CMK (cell line): ENCODE measurements around the gene SULF2.
"Not testable (repeated sequence)": the region's sequence is repeated elsewhere in the genome, so short reads cannot be mapped to it uniquely, and the experiment has no call there.

Experiments used
- DNase-seq: peaks from one replicate; pipeline ENCODE4 v3.0.0-alpha.2; 2010; ENCODE audit warnings: low read depth

SULF2 gene

DNA sequence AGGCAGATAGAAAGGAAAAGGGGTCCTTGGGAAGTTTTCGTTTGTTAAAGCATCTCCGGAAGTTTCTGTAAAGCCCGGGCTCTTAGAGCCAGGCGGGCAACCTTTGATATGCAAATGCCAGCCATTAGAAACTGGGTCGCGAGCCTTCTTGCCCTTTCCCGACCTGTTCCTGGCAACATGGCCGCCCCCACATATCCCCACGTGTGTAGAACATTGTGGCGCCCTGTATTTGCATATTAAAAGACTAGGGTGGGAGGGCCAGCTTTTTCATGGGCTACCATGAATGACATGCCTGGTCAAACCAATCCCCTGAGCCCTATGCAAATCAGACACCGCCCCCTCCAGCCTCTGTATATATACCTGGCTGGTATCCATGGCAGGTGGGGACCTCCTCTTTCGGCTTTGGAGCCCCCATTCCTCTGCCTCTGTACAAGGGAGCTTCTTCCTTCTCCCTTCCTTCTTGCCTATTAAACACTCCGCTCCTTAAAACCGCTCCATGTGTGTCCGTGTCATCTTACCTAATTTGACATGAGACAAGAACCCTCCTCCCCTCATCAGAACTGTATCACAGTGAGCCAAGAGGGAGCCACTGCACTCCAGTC is 19.0 kb upstream of the SULF2 start:
- not testable (repeated sequence) for DNase-seq

DNA sequence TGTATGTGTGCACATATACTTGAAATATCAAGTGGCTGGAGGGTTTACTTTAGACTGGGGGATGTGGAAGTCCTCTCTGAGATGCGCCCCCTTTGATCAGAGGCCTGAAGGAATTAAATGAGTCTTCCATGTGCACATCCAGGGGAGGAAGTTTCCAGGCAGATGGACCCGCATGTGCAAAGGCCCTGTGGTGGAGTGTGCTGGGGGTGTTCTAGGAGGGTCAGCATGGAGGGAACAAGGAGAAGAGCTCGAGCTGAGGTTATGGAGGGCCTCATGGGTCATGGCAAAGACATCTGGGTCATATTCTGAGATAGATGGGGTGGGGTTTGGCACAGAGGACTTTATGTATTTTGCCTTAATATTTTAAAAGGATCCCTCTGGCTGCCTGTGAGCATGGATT is 17.7 kb upstream of the SULF2 start:
- DNase-seq = no peak

DNA sequence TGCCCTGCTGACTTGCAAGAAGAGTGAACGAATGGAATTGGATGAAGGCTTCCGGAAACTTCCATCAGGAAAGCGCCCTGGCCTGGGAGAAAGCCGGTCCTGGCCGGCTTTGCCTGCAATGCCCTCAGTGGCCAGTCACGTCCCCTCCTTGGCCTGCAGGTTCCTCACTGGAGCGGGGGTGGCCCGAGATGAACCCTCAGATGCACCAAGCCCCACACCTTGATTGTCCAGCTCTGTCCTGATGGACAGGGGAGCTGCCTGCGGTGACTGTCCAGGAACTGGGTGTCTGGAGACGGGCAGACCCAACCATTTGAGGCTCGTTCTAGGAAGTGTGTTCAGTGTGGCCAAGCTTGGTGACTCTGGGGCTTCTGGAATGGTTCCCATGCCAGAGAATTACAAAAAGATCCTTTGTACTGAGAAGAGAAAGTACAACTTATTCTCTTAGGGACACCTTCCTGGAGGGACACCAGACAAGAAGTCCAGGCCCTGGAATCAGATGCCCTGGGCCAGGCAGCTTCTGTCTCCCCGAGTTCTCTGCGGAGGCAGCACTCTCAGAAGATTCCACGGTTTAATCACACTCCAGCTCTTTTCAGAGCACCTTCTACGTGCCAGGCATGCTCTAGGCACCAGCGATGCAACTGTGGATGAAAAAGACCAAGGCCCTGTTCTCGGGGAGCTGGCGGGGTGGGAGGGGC is 17.1 kb upstream of the SULF2 start:
- no peak for DNase-seq

DNA sequence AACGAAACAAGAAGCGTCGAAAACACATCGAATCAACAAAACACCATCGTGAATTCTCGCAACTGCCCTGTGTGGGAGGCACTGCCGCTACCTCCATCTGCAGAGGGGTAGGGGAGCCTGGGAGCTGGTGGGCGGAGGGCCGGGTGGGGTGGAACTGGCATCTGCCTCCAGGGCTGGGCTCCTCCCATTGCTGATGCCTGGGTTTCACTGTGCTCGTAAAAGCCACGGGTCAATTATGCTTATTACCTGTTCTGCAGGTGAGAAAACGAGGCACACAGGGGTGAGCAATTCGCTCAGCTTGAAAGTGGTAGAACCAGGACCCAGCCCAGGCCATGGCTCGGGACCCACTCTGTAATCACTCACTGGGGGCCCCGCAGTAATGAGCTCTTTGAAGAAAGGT is 16.5 kb upstream of the SULF2 start:
- DNase-seq = no peak

DNA sequence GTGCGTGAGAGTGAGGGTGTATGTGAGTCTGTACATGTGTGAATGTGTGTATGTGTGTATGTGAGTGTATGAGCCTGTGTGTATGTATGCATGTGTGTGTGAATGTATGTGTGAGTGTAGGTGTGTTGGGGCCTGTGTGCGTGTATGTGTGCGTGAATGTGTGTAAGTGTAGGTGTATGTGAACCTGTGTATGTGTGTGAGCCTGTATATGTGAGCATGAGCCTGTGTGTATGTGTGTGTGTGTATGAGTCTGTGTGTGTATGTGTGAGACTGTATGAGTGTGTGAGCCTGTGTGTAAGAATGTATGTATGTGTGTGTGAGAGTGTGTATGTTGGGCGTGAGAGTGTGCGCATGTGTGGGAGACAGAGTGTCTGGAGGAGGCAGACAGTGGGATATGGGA is 15.8 kb upstream of the SULF2 start:
- DNase-seq = no peak

DNA sequence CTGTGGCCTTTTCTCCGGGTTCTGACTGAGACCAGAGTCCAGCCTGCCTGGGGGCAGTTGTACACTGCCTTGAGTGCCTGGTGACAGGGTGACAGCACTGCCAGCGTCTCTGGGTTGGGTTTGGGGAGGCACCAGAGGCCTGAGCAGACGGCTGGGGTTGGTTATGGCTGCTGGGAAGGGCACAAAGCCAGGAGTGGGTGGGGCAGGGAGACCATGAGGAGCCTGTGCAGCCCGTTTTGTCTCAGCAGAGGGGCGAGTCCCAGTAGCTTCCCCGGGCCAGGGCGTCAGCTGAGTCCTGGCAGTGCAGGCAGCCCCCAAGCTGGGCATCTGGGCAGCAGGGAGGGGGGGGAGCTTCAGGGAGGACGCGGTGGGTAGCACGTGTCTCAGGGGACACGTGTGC is 15.3 kb upstream of the SULF2 start:
- no peak for DNase-seq

DNA sequence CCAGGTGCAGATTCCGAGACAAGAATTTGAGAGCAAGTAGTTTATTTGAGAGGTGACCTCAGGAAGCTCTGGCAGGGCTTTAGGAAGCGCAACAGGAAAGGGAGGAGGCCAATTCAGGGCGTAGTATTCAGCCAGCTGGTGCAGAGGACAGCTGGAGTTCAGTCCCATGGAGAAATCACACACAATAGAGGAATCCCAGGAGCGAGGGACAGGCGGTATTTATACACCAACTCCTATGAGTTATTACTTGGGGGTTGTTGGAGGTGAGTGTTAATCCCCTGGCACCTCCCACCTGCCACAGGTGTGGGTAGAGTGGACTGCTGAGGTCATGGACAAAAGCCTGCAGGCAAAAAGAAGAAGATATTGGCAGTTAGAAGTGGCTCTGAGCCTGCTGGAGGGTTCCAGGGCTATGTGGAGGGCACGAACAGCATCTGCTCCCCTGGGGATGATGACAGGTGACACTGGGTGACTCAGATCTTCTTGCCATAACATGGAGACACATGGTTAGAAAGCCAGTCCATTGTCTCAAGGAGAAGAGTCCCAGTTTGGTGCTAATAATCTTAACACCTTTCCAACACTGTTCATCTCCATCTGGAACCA is 13.9 kb upstream of the SULF2 start:
- no peak for DNase-seq

DNA sequence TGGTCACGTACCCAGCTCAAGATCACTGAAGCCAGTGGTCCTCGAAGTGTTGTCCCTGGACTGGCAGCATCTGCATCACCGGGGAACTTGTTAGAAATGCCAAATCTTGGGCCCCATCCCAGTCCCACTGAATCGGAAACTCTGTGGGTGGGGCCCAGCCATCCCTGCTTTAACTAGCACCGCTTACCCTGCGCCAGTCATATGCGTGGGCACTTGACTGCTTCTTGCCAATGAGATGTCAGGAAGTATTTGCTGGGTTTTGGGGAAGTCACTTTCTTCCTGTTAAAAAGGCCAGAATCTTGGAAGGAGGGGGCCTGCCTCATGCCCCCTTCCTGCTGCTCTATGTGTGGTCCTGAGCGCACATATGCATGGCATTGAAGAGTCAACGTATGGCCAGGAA is 11.7 kb upstream of the SULF2 start:
- DNase-seq = no peak

DNA sequence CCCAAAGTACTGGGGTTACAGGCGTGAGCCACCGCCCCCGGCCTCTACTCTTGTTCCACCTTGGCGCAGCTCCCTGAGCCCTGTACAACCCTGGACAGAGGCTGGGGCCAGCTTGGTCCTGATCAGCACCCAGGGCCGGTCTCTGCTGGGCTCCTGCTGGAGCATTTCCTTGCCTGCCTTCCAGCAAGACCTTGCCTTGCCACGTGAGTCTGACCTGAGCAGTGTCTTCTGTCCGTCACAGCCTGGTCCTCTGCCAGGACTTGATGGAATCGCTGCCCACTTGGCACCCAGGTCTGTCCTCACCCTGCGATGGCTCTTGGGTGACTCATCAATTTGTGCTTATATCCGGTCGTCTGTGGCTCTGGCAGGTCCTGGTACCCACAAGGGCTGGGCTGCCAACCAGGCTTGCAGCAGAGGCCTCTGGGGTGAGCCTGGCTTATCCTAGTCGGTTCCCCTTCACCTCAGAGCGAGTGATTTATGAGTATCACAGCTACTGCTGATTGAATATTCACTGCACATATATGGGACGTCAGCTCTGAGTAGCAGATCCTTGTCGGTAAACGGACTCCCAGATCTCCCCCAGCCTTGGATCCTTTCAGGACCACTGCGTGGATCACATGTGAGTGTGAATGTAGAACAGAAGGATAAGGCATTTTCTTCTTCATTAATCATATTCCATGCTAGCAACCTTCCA is 10.1 kb upstream of the SULF2 start:
- DNase-seq = no peak

DNA sequence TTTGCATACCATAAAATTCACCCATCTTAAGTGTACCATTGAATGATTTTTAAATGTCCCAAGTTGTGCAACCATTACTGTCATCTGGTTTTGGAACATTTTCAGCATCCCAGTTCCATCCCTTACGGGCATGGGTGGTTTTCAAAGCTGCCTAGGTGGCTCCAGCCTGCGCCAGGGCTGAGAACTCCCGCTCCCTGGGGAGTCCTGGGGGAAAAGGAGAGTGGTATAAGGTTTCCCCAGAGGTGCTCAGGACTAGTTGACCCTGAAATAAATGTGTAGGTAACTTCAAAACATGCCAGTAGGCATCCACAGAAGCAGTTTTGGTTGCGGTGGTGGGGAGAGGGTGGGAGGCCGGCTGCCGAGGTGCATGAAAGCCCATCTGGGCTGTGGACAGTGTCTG is 9.0 kb upstream of the SULF2 start:
- DNase-seq = not testable (repeated sequence)

DNA sequence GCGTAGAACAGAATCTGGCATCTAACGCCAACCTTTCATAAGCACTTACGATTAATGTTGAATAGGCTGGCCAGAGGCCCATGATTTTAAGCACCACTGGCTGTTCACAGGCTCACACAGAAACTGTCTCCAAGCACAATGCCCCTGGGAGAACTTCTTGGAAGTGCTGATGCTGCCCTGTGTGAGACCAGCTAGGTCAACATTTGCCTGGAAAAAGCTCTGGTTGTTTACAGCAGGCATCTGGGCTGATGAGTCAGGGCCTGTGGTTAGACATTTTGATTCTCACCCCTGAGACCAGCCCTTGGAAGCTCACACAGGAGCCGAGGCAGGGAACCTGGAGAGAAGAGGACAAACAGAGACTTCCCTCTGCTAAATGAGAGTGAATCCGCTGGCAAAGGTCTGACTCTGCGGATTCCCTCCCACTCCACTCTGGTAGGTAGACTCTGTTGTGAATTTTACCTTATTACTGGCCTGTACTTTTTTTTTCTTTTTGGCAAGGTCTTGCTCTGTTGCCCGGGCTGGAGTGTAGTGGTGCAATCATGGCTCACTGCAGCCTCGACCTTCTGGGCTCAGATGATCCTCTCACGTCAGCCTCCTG is 6.8 kb upstream of the SULF2 start:
- DNase-seq = no peak

DNA sequence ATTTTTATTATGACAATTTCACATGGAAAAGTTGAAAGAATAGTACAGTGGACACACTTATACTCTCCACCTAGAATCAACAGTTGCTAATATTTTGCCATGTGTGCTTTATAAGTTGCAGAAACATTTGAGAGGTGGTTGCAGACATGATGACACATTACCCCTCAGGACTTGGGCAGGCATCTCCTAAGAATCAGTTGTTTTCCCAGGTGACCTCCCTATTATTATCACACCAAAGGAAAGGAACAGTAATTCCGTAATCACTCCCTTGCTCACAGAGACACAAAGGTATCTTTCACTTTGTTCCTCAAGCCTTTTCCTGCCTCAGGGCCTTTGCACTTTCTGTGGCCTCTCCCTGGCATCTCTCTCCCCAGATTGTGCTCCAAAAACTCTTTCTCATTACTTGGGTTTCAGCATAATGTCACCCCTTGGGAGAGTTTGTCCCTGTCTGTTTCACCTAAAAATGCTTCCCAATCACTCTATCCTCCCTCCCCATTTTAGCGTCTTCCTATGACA is 5.9 kb upstream of the SULF2 start:
- DNase-seq = no peak

DNA sequence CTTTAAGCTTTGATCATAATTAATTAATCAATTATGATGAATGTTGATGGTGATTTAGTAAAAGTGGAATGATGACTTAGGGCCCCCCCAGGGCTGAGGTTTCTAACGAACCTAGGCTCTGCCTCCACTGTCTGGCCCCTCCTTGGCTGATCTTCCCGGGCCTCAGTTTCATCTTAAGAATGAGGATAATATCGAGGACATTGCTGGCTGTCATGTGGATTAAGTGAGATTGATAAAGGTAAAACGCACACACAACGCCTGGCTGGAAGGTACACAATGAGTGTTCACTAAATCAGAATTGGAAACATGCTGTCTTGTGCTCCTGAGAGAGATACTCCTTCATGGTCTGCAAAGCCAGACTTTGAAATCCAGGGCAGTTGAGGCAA is 5.3 kb upstream of the SULF2 start:
- no peak for DNase-seq

DNA sequence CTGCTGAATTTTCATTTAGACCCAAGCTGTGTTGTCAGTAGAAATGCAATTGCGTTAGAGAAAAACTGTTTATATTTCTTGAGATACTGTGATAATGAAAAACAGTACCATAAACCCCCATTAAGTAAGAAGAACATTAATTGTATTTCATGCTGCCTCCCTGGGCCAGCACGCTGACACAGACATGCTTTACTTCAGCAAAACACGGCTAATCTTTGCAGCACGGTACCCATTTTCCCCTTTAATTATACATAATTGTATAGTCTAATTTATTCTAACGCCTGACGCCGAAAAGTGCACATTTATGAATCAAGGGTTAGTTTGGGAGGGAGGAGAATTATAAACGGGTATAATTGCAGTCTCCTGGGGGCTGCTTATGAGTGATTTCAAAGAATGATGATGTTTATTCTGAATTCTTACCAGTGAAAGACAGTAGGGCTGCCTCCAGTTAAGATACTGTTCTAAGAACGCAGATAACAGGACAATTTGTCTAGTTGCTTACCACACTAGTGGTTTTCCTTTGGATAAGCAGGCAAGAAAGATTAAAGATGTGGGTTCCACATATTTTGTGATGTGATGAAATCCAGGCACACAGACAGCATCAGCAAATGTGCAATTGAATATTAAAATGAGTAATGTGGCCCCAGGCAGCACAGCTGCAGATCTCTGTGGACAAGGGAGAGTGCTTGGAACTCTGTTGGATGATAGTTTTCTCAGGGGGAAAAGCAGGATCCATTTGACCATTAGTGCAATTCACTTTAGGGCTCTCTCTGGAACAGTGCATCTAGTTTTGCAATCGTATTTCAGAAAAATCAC is 4.7 kb upstream of the SULF2 start:
- no peak for DNase-seq

DNA sequence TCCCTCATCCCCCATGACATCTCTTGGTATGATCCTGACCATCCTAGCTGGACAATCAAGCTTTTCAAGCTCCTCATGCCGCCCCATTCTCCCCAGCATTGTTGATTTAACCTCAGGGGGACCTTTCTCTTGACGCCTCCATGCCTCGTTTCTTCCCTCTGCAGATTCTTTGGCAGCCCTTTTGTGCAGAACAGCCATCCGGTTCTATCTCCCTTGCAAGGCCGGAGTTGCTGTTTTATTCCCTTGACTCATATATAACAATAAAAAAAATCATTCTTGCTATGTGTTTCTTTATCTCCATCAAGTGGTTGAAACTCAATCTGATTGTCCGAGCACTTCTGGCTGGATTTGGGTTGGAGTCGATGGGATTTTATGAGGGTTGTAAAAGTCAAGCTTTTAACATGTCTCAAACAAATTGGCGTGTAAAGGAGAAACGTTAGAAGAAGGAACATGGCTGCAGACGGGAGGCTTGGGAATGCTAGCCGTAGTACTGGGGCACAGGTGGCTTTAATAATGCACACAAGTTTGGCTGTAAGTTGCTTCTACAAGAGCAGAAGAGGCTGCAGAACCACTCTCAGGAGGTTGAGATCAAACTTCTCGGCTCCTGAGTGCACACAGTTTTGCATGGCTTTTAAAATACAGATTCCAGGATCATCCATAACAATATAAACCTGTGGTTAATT is 3.9 kb upstream of the SULF2 start:
- DNase-seq = no peak

DNA sequence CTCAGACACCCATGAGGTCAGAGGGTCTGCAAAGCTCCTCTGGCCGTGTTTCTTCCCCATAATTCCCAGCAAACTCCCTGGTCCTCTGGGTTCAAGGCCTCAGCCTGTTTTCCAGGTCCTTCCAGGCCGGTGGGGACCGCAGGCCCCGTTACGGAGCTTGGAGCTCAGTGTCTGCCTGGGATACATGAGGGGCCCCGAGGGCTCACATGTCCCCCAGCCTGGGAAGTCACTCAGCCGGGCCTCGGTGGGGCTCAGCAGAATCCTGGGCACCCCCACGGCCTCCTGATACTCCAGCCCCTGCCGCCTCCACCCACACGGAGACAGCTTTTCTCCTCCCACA is 3.4 kb upstream of the SULF2 start:
- DNase-seq = no peak

DNA sequence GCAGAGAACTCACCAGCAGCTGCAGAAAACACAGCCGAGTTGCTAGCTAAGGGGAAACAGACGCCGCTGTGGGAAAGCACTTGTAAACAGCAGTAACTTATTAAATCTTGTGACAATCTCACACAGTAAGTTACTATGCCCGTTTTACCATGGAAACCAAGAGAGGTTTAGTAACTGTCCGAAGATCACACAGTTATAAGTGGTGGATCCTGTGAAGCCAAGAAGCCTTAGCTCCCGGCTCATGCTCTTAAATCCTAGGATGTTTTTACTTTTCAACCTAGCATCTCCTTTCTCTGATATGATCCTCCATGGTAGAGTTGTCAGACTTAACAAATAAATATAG is 1.5 kb upstream of the SULF2 start:
- DNase-seq = no peak

DNA sequence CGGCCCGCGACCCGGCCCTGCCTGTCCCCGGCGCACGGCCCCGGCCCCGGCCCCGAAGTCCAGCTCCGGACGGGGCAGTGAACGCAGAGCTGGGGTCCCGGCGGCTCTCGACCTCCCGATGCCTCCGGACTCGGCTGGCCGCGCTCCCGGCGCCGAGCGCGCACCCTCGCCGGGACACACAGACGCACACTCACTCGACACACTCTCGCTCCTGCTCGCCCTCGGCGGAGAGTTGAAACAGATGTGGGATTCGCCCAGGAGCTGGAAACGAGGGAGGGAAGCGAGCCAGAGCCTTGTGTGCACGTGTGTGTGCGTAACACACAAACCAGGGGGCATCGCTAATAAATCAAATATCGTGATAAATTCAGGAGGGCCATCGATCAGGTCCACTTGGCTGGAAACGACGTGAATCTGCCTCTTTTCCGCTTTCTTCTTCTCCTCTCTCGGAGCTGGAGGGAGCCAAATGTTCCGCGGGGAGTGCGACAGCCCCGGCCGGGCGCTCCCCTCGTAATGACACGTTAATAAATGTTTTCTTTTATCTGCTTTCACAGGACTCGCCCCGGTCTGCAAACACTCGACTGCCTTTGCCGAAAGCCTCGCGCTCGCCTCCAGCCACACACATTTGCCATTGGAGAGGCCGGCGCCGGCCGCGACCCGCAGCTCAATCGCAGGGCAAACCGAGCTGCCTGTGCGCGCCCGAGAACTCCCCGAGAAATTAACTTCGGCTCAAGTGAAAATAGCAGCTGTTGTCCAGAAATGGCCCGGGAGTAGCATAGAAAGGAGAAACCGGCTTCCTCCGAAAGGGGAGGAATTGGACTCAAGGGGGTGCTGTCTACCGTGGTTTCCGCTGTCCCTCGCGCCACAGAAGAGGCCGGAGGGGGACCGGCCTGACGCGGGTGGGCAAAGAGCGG is 828 bp upstream of the SULF2 start:
- no peak for DNase-seq

DNA sequence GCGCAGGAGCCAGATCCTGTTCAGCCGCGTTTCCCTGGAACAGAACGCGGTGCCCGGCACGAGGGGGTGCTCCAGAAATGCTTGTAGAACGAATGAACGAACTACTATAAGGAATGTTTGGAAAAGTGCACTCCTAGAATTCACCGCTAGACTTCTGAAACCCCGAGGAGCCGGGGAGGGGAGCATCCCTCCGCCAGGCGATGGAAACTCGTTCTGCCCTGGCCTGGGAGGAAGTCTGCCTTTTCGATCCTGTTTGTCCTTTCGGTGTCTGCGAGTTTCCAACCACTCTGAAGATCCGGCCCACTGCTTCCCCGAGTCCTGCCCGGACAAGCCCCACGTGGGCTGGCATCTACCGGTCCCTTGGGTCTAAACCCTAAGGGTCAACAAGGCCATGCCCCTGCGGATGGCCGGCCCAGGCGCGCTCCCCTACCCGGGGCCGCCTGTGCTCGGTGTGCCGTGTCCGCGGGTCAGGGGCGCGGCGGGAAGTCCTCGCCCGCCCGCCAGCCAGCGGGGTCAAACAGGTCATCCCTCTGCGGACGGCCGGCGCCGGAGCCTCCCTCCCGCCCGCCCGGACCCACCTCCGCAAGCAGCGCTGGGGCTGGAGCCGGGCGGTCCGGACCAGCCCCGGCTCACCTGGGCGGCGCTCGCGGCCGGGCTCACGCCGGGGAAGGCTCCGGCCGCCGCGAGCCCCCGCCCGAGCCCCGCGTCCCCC is 526 bp downstream of the SULF2 start:
- no peak for DNase-seq
